Body of pancreas (tissue), 4 donors: ENCODE data around the gene HGFAC.

Experiments used
- CTCF ChIP-seq, 7 experiments: fragments of 450-650 bp in 4 of 7; fragments of 200-600 bp in 3 of 7; sonication (generic) in 3 of 7; IDR thresholded peaks; one replicate each; pipeline ENCODE4 v1.5.1; 2016 to 2019; ENCODE audit warnings: antibody characterized with exemption in 7 of 7
- POLR2A ChIP-seq, 3 donors: fragments of 450-650 bp; IDR thresholded peaks; one replicate each; pipeline ENCODE4 v1.6.1; 2016; ENCODE audit warnings: antibody characterized with exemption in 3 of 3, mild to moderate bottlenecking in 2 of 3

- TF ChIP-seq CTCF (IDR thresholded peaks at IDR 0.05) = no peak
- no peak for TF ChIP-seq POLR2A (IDR thresholded peaks at IDR 0.05)
Observed at GRCh38 chr4:3413217-3413671, 28.5 kb upstream of the HGFAC start.
